Smooth muscle cell (in vitro differentiated cells): Measurements from ENCODE around the gene EIF4A2. TPM values are rescaled to one million over a fixed set of nuclear protein-coding genes. Genes with fewer than 3 reads are reported as not detected.

ENCODE experiments used
- DNase-seq: peaks from one replicate; lab custom pipeline; 2025; ENCODE audit not compliant: unreplicated experiment; lab: John Stamatoyannopoulos, UW
- H2AFZ ChIP-seq: fragments of 200-600 bp; sonication (generic); 2 replicates; pipeline ENCODE4 v1.6.0; 2016; ENCODE audit warnings: antibody characterized with exemption, low read depth, mild to moderate bottlenecking
- H3F3A ChIP-seq: fragments of 200-600 bp; sonication (generic); 2 replicates; pipeline ENCODE4 v1.6.0; 2017; ENCODE audit warnings: antibody characterized with exemption, low read depth
- H3K27ac ChIP-seq: fragments of 200-600 bp; sonication (generic); 2 replicates; pipeline ENCODE4 v1.5.1; 2016; ENCODE audit warnings: low read depth, mild to moderate bottlenecking
- H3K27me3 ChIP-seq: fragments of 200-600 bp; sonication (generic); 2 replicates; pipeline ENCODE4 v1.6.1; 2016; ENCODE audit warnings: low read depth, mild to moderate bottlenecking
- H3K36me3 ChIP-seq: fragments of 200-600 bp; sonication (generic); 2 replicates; pipeline ENCODE4 v1.5.1; 2016; ENCODE audit warnings: low read depth
- H3K4me1 ChIP-seq: fragments of 200-600 bp; sonication (generic); 2 replicates; pipeline ENCODE4 v1.5.1; 2016; ENCODE audit warnings: low read depth
- H3K4me2 ChIP-seq: fragments of 200-600 bp; sonication (generic); 2 replicates; pipeline ENCODE4 v1.6.0; 2016; ENCODE audit warnings: mild to moderate bottlenecking
- H3K4me3 ChIP-seq: fragments of 200-600 bp; sonication (generic); 2 replicates; pipeline ENCODE4 v1.5.1; 2016; ENCODE audit warnings: mild to moderate bottlenecking
- H3K79me2 ChIP-seq: fragments of 200-600 bp; sonication (generic); 2 replicates; pipeline ENCODE4 v1.6.0; 2016; ENCODE audit warnings: low read depth, mild to moderate bottlenecking
- H3K9ac ChIP-seq: fragments of 200-600 bp; sonication (generic); 2 replicates; pipeline ENCODE4 v1.6.0; 2016; ENCODE audit warnings: low read depth
- H3K9me3 ChIP-seq: fragments of 200-600 bp; sonication (generic); replicated peaks from 2 replicates; pipeline ENCODE4 v1.5.1; 2016; ENCODE audit warnings: low read depth
- H4K20me1 ChIP-seq: fragments of 200-600 bp; sonication (generic); 2 replicates; pipeline ENCODE4 v1.6.0; 2016; ENCODE audit warnings: low read depth
- CTCF ChIP-seq: fragments of 200-600 bp; sonication (generic); IDR thresholded peaks from 2 replicates; pipeline ENCODE4 v1.5.1; 2017; ENCODE audit warnings: borderline replicate concordance, mild to moderate bottlenecking, antibody characterized with exemption; ENCODE audit not compliant: insufficient read depth, poor library complexity, severe bottlenecking
- WGBS: methylation state at CpG from one replicate; pipeline ENCODE4 v1.1.7; 2016; ENCODE audit warnings: low lambda C conversion rate; 5-methylcytosine and 5-hydroxymethylcytosine counted together
- polyA plus RNA-seq: library from polyadenylated mRNA; unstranded; fragments of >200 nt; fragmentation: Nextera tagmentation; extraction: Ambion mirVana; gene quantifications from 2 replicates; pipeline ENCODE4 v1.2.1, GENCODE V29; 2016
- total RNA-seq: library from RNA; depleted of rRNA; stranded (reverse); fragments of >200 nt; gene quantifications from 2 replicates; pipeline ENCODE4 v1.2.3, GENCODE V29; 2014

The EIF4A2 gene
- total and polyA plus RNA-seq, 2 experiments from 2014 or later: 94.8 to 438 TPM

- no peaks in the 10 kb centered on the region for H3K9me3 ChIP-seq
- H3K4me1 ChIP-seq: peaks cover 36% of the 10 kb centered on the region
- peaks cover 40% of the 10 kb centered on the region for H3K79me2 ChIP-seq
- H3K27ac ChIP-seq: peak overlapping the region; percentile 99
- H4K20me1 ChIP-seq: peaks cover 79% of the 10 kb centered on the region
- peaks cover 68% of the 10 kb centered on the region for H3F3A ChIP-seq
- H3K27me3 ChIP-seq: no peaks in the 10 kb centered on the region
- H3K36me3 ChIP-seq: peaks cover 18% of the 10 kb centered on the region
- peak overlapping the region; percentile 91 for H3K4me2 ChIP-seq
- TF ChIP-seq CTCF: no peak
- peak overlapping the region; percentile 99 for H3K9ac ChIP-seq
- peak overlapping the region; percentile 79 for H3K4me3 ChIP-seq
- 87% methylated on average over 3 of the region's 3 CpGs for WGBS
- H2AFZ ChIP-seq: no peak overlapping the region
- no peak for DNase-seq
These were observed 3.5 kb downstream of the EIF4A2 start for GRCh38 chr3:186786922-186787321.

DNA sequence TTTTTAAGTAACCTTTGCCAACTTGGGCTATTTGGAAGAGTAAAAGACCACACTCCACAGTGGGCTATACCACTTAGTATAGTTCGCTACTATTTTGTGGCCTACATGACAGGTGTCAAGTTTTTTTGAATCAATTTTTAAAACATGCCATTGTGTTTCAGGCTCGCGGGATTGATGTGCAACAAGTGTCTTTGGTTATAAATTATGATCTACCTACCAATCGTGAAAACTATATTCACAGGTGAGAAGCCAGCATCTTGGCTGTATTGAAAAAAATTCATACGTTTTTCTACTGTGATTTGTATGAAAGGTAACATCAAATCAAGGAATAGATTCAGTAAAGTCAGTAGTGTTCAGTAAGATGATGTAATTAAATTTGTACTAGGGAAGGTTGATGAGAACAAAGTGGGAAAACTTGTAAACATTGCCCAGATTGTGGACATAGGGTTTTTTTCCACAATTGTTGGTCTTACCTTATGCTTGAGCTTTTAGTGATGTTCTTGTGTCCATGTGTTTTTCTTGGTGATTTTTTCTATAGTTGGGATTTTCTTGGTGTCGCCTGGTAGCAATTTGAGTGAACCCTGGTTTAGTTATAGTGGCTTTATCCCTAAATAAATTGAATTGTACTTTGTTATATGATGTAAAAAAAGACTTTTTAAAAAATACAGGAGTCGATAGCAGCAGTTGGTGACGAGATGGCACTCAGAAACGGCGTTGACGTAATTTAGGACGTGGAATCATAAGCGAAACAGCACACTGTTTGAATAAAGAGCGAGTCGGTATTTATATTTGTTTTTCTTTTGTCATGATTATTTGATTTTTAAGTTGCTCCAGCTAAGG lies 4.5 kb downstream of the EIF4A2 start:
- H3K4me3 ChIP-seq: peak overlapping the region; percentile 79
- DNase-seq: no peak
- no peak overlapping the region for H3K9ac ChIP-seq
- no peaks in the 10 kb centered on the region for H3K9me3 ChIP-seq
- peaks cover 18% of the 10 kb centered on the region for H3K36me3 ChIP-seq
- peaks cover 70% of the 10 kb centered on the region for H3F3A ChIP-seq
- no peaks in the 10 kb centered on the region for H3K27me3 ChIP-seq
- H3K27ac ChIP-seq: peak overlapping the region; percentile 99
- peaks cover 30% of the 10 kb centered on the region for H3K4me1 ChIP-seq
- peaks cover 40% of the 10 kb centered on the region for H3K79me2 ChIP-seq
- peaks cover 79% of the 10 kb centered on the region for H4K20me1 ChIP-seq
- H2AFZ ChIP-seq: no peak overlapping the region
- no peak for TF ChIP-seq CTCF
- 92% methylated on average over 15 of the region's 15 CpGs for WGBS
- H3K4me2 ChIP-seq: peak overlapping the region; percentile 91

- Histone ChIP-seq H3K4me1 (peaks cover 30% of the 10 kb centered on the region), H2AFZ (no peak overlapping the region), H3K79me2 (peaks cover 37% of the 10 kb centered on the region), H3K4me3 (no peak overlapping the region), H3K9me3 (no peaks in the 10 kb centered on the region), H3K4me2 (peak overlapping the region; percentile 91), H3F3A (peaks cover 76% of the 10 kb centered on the region), H3K36me3 (peaks cover 18% of the 10 kb centered on the region), H3K27me3 (no peaks in the 10 kb centered on the region), H3K27ac (peak overlapping the region; percentile 99), H3K9ac (no peak overlapping the region), H4K20me1 (peaks cover 77% of the 10 kb centered on the region)
- DNase-seq: no peak
- no peak for TF ChIP-seq CTCF
- WGBS: 82% methylated on average over 13 of the region's 13 CpGs
These were observed 5.3 kb downstream of the EIF4A2 start for GRCh38 chr3:186788482-186789370.
